HAP-1 (cell line): ENCODE measurements around the gene CLSTN1.

ENCODE experiments used
- DNase-seq, 2 experiments: peaks; one replicate each; pipeline ENCODE4 v3.0.0-alpha.2; 2016 to 2020; ENCODE audit warnings: low spot score in 2 of 2
- H3K27me3 ChIP-seq: fragments of 250-450 bp; sonication (Bioruptor Pico); 2 replicates; pipeline ENCODE4 v1.5.1; 2020; ENCODE audit warnings: low read depth, mild to moderate bottlenecking, moderate library complexity
- H3K36me3 ChIP-seq: fragments of 250-450 bp; sonication (Bioruptor Pico); replicated peaks from 2 replicates; pipeline ENCODE4 v1.5.1; 2020; ENCODE audit warnings: mild to moderate bottlenecking
- H3K4me1 ChIP-seq: fragments of 250-450 bp; sonication (Bioruptor Pico); 2 replicates; pipeline ENCODE4 v1.5.1; 2020; ENCODE audit warnings: mild to moderate bottlenecking
- H3K4me3 ChIP-seq: fragments of 250-450 bp; sonication (Bioruptor Pico); 2 replicates; pipeline ENCODE4 v1.5.1; 2020; ENCODE audit warnings: mild to moderate bottlenecking, moderate library complexity
- H3K9me3 ChIP-seq: fragments of 250-450 bp; sonication (Bioruptor Pico); 2 replicates; pipeline ENCODE4 v1.5.1; 2020; ENCODE audit warnings: mild to moderate bottlenecking, moderate library complexity
- in situ Hi-C: fragments of 300-500 bp; cut with MboI; formaldehyde crosslinking; loops from 3 replicates; pipeline ENCODE4 v1.14.3; 2020; ENCODE audit warnings: low sequenced_read_pairs, inconsistent platforms, mixed read lengths

CLSTN1 gene

DNA sequence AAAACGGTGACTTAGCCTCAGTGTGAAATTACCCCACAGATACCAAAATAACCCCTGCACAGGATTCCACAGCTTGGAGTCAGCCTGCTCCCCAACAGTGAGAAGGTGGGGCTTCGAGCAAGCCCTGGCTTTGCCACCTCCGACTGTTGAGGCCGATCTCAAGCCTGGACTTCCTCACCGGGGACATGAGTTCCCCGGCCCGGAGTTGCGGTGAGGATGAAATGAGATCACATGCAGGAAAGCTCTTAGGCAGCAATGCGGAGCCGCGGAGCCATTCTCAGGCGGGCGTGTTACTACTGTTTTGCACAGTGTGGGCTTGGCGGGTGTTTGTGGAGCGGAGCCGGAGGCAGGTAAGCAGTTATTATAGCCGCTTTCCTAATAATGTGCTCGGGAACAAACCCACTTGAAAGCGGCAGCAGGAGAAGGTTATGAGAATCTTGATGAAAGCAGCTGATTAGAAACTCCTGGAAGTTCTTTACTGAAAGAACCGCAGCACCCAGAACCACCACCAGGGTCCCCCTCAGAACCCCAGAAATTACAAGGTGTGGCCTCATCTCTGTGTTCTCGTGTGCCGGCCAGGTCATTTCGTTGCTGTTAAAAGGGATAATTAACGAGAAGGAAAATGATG, 3.9 kb upstream of the CLSTN1 start:
- no peaks in the 10 kb centered on the region for H3K9me3 ChIP-seq
- H3K36me3 ChIP-seq, result no peaks in the 10 kb centered on the region
- H3K4me3 ChIP-seq, result no peak overlapping the region
- no peaks in the 10 kb centered on the region for H3K27me3 ChIP-seq
- no peak for DNase-seq
- in situ Hi-C loops, result no loop called here
- no peaks in the 10 kb centered on the region for H3K4me1 ChIP-seq

DNA sequence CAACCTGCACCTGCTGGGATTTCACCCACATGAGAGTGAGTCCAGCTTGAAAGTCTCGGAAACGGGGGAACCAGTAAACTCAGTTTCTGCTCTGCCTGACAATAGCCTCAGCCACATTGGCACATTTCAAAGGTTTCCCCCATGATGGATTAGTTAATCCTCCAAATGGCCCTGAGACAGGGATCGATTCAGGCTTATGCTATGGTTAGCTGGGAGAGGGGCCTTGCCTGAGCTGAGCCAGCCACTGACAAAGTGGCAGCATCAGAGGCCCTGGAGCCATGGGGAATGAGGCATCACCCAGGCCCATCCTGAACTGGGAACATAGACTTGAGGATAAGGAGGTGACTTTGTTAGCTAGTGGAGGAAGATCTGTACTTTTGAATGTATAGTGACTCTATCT, 2.9 kb upstream of the CLSTN1 start:
- no peaks in the 10 kb centered on the region for H3K27me3 ChIP-seq

DNA sequence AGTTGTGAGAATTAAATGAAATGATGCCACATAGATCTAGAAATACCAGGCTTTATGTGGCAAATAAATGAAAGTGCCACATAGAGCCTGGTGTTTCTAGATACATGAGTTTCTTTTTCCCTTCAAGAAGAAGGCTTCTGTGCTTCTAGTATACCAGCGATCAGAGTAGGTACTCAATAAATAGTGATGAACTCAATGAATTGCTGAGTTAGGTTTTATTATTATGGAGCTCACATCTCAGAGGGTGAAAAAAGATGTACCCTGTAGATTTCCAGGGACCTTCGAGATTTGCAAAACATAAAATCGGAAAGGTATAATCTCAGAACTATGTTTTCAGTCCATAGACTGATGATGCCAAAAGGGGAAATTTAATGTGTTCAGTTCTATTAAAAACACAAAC, 2.3 kb upstream of the CLSTN1 start:
- Histone ChIP-seq H3K9me3 (no peaks in the 10 kb centered on the region), H3K4me3 (no peak overlapping the region), H3K36me3 (no peaks in the 10 kb centered on the region), H3K27me3 (no peaks in the 10 kb centered on the region), H3K4me1 (peaks cover 10% of the 10 kb centered on the region)
- DNase-seq, result no peak
- in situ Hi-C loops, result no loop called here

More for the DNA sequence above, 2.9 kb upstream of the CLSTN1 start:
- Histone ChIP-seq H3K4me3 (no peak overlapping the region), H3K9me3 (no peaks in the 10 kb centered on the region), H3K4me1 (peaks cover 5% of the 10 kb centered on the region), H3K36me3 (no peaks in the 10 kb centered on the region)
- no peak for DNase-seq
- in situ Hi-C loops, result no loop called here

DNA sequence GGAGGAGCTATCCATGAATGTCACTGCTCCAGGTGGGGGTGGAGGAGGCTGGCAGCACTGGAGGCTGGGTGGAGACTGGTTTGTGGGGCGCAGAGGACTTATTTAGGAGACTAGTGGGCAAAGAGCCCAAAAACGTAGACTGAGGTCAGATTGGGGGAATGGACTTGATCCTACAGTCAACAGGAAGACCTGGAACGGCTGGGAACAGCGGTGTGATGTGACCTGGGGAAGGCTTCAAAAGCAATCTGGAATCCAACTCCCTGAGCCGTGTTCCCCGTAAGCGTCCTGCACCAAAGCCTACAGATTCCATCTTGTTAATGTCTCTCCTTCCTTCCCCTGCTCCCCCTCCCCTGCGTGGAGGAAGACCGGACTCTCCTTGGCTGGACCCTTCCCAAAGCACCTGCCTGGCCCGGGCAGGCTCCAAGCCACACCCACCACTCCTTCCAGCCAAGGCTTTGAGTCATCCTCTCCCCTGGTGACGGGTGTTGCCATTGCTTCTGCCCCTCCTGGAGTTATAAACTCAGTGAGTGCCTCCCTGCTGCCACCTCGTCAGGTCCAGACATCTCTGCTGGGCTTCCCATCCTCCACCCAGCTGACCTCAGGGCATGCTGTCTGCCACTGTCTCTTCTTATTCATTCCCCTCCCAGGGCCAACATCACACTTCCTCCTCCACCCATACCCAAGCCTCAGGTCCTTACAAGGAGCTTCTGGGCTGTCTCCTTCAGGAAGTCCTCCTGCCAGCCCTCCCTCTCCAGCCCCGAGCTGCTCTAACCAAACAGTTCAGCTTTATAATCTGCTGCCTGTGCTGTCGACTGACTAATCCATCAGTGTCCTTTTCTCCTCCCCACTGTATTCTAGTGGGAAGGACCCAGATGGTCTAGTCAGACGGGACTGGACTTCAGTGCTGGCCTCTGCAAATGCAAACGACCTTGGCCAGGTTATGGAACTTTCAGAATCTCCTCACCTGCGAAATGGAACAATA, 1.6 kb upstream of the CLSTN1 start:
- Histone ChIP-seq H3K9me3 (no peaks in the 10 kb centered on the region), H3K4me3 (no peak overlapping the region), H3K27me3 (no peaks in the 10 kb centered on the region), H3K36me3 (no peaks in the 10 kb centered on the region; the same call in 1 of the 2 replicates), H3K4me1 (peaks cover 11% of the 10 kb centered on the region)
- in situ Hi-C loops, result no loop called here
- DNase-seq, result peak in 1 of 2 experiments; percentile 42

DNA sequence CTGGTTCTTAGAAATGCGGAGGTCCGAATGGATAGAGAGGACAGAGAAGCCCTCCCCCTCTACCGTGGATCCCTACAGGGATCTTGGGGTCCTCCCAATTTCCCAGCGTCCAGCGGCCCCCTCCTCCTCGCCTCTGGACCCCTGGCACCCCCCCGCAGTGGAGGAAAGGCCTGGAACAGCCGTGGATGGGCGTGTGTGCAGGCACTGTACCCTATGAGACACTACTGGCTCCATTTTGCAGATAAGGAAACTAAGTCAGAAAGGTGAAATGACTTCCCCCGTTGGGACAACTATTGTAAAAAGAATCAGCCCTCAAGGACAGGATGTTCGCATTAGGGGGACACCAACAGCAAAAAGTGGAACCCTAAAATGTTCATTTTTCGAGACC, 931 bp upstream of the CLSTN1 start:
- DNase-seq, result no peak
- Histone ChIP-seq H3K4me3 (no peak overlapping the region), H3K9me3 (no peaks in the 10 kb centered on the region), H3K4me1 (peaks cover 11% of the 10 kb centered on the region), H3K27me3 (no peaks in the 10 kb centered on the region), H3K36me3 (no peaks in the 10 kb centered on the region; the same call in 1 of the 2 replicates)
- in situ Hi-C loops, result no loop called here

DNA sequence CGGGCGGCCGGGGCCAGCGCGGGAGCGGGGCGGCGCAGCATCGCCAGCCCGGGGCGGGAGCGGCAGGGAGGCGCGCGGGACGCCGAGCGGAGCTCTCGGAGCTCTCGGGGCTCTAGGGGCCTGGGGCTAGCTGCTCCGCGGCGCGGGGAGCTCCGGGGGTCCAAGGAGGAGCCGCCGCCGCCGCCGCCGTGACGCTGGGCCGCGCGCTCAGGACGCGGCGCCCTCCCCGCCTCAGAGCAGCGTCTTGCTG, 147 bp downstream of the CLSTN1 start:
- H3K4me3 ChIP-seq, result peak overlapping the region; percentile 69
- no peaks in the 10 kb centered on the region for H3K27me3 ChIP-seq
- no peak for DNase-seq
- peaks cover 11% of the 10 kb centered on the region for H3K4me1 ChIP-seq
- in situ Hi-C loops, result no loop called here
- no peaks in the 10 kb centered on the region; the same call in 1 of the 2 replicates for H3K36me3 ChIP-seq
- no peaks in the 10 kb centered on the region for H3K9me3 ChIP-seq

DNA sequence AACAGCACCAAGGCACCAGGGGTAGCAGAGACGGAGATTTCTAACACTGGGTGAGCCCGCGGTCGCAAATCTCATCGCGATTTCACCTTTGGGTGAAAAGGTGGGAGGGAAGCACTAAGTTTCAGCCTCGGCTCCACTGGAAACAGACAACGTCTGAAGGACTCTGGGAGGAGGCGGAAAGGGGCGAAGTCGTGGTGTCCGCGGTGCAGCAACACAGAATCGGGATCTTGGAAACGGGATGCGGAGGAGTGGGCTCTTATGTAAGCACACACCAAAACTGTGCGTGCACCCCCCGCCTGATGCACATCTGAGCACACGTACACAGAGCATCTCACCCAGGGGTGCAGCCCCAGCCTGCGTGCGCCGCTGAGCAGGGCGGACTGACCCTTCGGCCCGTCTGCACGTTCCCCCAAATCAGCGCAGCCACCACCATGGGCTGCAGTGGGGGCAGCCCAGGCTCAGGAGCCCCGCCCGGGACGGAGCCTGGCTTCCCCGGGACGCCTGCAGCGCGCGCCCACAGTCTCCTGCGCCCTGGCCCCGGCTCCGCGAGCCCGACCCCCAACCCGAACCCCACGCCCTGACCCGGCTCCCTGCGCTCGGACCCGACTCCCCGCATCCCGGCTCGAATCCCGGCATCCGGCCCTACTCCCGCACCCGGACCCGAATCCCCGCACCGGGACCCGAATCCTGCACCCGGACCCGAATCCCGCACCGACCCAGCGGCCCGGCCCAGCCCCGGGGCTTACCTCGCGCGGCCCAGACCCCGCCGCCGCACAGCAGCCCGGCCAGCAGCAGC, 670 bp downstream of the CLSTN1 start:
- peaks cover 11% of the 10 kb centered on the region for H3K4me1 ChIP-seq
- DNase-seq, result peak in 1 of 2 experiments; percentile 46
- in situ Hi-C loops, result no loop called here

DNA sequence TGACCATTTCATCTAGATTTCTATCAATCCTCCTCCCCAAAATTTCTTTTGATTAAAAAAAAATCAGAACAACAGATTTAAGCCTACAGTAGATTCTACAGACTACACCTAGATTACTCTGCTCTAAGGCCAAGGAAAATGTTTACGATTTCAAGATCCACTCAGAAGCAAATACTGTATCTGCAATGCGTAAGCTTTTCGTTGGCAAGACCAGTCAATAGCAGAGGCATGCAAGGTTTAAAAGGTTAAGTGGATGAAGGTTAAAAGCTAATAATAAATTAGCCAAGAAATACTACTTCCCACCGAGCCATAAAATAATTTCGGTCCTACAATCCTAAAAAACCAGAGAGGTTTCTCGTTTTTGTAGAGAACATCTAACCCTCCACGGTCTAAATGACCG, 1.3 kb downstream of the CLSTN1 start:
- DNase-seq, result no peak

More for the DNA sequence above, 670 bp downstream of the CLSTN1 start:
- H3K4me3 ChIP-seq, result peak overlapping the region; percentile 69
- H3K36me3 ChIP-seq, result no peaks in the 10 kb centered on the region; the same call in 1 of the 2 replicates
- no peaks in the 10 kb centered on the region for H3K9me3 ChIP-seq
- H3K27me3 ChIP-seq, result no peaks in the 10 kb centered on the region

DNA sequence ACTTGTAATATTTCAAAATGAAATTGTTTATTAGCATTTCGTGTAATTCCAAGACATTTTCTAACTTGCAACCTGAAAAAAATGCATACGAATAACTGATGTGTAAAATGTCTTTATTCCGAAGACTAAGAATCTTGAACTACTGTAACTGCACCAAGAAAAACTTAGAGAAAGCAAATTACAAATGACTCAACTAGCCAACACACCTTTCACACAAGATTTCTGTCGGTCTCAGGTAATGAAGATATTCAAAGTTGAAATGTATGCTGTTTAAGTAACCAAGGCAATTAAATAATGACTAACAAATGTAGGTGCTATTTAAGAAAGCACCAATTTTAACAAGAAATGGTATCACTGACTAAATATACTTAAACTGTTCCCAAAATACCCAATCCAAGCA, 2.1 kb downstream of the CLSTN1 start:
- H3K36me3 ChIP-seq, result no peaks in the 10 kb centered on the region; the same call in 1 of the 2 replicates
- H3K4me1 ChIP-seq, result peaks cover 11% of the 10 kb centered on the region
- no peak for DNase-seq
- H3K9me3 ChIP-seq, result no peaks in the 10 kb centered on the region
- in situ Hi-C loops, result no loop called here
- no peaks in the 10 kb centered on the region for H3K27me3 ChIP-seq
- peak overlapping the region; percentile 69 for H3K4me3 ChIP-seq

More for the DNA sequence above, 1.3 kb downstream of the CLSTN1 start:
- peak overlapping the region; percentile 69 for H3K4me3 ChIP-seq
- in situ Hi-C loops, result no loop called here
- H3K4me1 ChIP-seq, result peaks cover 11% of the 10 kb centered on the region
- H3K9me3 ChIP-seq, result no peaks in the 10 kb centered on the region
- H3K36me3 ChIP-seq, result no peaks in the 10 kb centered on the region; the same call in 1 of the 2 replicates
- no peaks in the 10 kb centered on the region for H3K27me3 ChIP-seq

DNA sequence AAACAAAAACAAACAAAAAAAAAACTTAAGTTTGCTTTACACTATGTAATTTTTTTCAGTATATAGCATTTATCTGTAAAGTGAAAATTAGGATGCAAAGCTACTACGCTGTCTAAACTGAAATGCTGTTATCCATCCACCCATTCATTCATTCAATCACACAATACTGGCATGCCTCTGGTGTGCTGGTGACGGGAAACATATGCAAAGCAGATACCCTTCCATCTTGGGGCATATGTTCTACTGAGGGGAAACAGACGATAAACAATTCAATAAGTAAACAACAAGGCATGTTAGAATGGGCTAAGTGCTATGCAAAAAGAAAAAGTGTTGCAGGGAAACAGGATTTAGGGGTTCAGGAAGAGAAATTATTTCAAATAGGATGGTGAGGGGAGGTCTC, 3.2 kb downstream of the CLSTN1 start:
- H3K4me3 ChIP-seq, result no peak overlapping the region
- in situ Hi-C loops, result no loop called here
- no peak for DNase-seq

DNA sequence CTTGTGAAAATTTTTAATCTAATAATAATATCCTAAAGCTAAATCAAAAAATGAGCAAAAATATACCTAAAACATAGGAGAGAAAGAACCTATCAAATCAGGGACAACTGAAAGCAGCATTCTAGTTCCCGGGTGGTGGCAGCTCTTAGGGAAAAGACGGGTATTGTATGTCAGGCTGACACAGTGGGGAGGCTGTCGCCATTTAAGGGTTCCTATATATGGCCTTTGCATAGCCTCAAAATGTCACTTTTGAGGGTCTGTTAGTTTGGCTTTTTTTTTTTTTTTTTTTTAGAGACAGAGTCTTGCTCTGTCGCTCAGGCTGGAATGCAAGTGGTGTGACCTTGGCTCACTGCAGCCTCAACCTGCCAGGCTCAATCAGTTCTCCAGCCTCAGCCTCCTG, 6.0 kb downstream of the CLSTN1 start:
- Histone ChIP-seq H3K4me1 (peaks cover 11% of the 10 kb centered on the region), H3K4me3 (no peak overlapping the region), H3K36me3 (no peaks in the 10 kb centered on the region; the same call in 1 of the 2 replicates), H3K9me3 (no peaks in the 10 kb centered on the region), H3K27me3 (no peaks in the 10 kb centered on the region)
- in situ Hi-C loops, result no loop called here
- DNase-seq, result no peak

More for the DNA sequence above, 3.2 kb downstream of the CLSTN1 start:
- no peaks in the 10 kb centered on the region for H3K27me3 ChIP-seq
- no peaks in the 10 kb centered on the region for H3K9me3 ChIP-seq
- peaks cover 11% of the 10 kb centered on the region for H3K4me1 ChIP-seq
- no peaks in the 10 kb centered on the region; the same call in 1 of the 2 replicates for H3K36me3 ChIP-seq

DNA sequence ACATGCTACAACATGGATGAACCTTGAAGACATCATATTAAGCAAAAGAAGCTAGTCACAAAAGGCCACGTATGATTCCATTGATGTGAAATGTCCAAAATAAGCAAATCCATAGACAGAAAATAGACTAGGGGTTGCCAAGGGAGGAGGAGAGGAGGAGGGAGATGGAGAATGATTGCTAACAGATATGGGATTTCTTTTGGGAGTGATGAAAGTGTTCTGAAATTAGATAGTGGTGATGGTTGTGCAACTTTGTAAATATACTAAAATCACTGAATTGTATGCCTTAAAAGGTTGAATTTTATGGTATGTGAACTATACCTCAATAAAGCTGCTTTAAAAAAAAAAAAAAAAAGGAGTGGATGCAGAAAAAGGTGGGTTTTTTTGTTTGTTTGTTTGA, 7.6 kb downstream of the CLSTN1 start:
- no peak overlapping the region for H3K4me3 ChIP-seq
- H3K9me3 ChIP-seq, result no peaks in the 10 kb centered on the region
- H3K4me1 ChIP-seq, result peaks cover 2% of the 10 kb centered on the region
- in situ Hi-C loops, result no loop called here
- DNase-seq, result no peak
- no peaks in the 10 kb centered on the region for H3K27me3 ChIP-seq
- H3K36me3 ChIP-seq, result no peaks in the 10 kb centered on the region; the same call in 1 of the 2 replicates

DNA sequence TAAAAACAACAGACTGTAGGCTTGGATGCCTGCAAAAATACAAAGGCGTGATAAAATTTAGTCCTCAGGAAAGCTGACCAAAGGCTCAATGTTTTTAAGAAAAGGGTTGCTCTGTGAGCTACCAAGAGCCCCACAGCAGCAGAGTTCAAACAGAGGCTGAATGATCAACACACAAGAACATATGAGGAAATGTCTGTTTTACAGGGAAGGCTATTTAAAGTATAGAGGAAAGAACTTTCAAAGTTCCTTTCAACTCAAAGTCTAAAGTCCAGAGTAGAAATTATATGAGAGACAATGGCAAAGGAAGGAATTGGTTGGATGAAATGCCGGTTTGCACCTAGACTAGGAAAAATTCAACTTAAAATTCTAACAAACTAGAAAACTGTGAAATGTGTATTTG, 8.6 kb downstream of the CLSTN1 start:
- H3K36me3 ChIP-seq, result no peaks in the 10 kb centered on the region
- H3K27me3 ChIP-seq, result no peaks in the 10 kb centered on the region
- in situ Hi-C loops, result no loop called here
- no peak overlapping the region for H3K4me3 ChIP-seq
- no peak for DNase-seq
- no peaks in the 10 kb centered on the region for H3K4me1 ChIP-seq
- H3K9me3 ChIP-seq, result no peaks in the 10 kb centered on the region
